Measurements from ENCODE around the gene CBFA2T3.
"Not testable (repeated sequence)": the region's sequence is repeated elsewhere in the genome, so short reads cannot be mapped to it uniquely, and the experiment has no call there.

Gene CBFA2T3

DNA sequence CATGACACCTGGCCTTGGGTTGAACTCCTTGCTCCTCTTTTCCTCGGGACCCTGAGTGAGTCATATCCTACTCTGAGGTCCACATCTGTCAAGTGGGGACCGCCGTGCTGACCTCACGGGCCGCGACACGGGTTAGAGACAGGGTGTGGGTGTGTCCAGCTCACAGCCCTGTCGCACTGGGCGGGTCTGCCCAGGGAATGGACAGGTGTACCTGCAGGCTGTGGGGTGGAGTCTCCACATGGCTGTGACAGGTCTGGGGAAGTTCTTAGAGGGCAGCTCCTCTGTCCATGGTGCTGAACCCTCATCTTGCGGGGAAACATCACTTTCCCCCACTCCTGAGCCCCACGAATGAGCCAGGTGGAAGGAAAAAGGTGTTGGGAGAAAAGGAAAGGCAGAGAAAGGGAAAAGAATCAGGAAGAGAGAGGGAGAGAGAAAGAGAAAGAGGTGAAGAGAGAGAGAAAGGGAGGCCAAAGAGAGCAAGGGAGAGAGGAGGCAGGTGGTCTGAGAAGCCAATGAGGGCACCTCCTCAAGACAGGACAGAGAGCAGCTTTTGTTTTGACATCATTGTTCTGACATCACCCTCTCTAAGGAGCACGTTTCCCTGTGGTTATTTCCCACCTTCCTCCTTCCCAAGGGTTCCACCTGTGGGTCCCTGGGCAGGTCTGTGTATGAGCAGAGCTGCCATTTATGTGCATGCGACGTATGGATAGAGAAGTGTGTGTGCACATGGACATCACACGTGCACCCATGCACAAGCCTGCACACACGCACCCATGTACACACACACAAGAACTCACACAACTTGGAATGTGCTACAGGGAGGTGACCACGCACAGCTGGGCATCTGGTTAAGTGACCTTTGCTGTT lies 32.6 kb upstream of the CBFA2T3 start:
- no peak overlapping the region for H3K27ac ChIP-seq (ENCODE audit: low read depth, low read length)
- no peaks in the 10 kb centered on the region for H3K36me3 ChIP-seq (ENCODE audit: control insufficient read depth, insufficient read depth, low read length)
- H3K4me3 ChIP-seq (ENCODE audit: low read length): no peak overlapping the region
- no peaks in the 10 kb centered on the region for H3K4me1 ChIP-seq (ENCODE audit: control insufficient read depth, insufficient read depth, low read length)
- peaks cover 12% of the 10 kb centered on the region for H3K27me3 ChIP-seq (ENCODE audit: control insufficient read depth, insufficient read depth, low read length)
- H3K9ac ChIP-seq (ENCODE audit: low read length): no peak overlapping the region

DNA sequence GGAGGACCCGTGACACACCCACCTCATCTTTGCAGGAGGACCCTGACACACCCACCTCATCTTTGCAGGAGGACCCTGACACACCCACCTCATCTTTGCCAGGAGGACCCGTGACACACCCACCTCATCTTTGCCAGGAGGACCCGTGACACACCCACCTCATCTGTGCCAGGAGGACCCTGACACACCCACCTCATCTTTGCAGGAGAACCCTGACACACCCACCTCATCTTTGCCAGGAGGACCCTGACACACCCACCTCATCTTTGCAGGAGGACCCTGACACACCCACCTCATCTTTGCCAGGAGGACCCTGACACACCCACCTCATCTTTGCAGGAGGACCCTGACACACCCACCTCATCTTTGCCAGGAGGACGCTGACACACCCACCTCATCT lies 31.8 kb upstream of the CBFA2T3 start:
- peaks cover 10% of the 10 kb centered on the region for H3K27me3 ChIP-seq (ENCODE audit: control insufficient read depth, insufficient read depth, low read length)
- H3K27ac ChIP-seq (ENCODE audit: low read depth, low read length); H3K36me3 ChIP-seq (ENCODE audit: control insufficient read depth, insufficient read depth, low read length); H3K4me3 ChIP-seq (ENCODE audit: low read length); H3K4me1 ChIP-seq (ENCODE audit: control insufficient read depth, insufficient read depth, low read length); H3K9ac ChIP-seq (ENCODE audit: low read length): not testable (repeated sequence)

DNA sequence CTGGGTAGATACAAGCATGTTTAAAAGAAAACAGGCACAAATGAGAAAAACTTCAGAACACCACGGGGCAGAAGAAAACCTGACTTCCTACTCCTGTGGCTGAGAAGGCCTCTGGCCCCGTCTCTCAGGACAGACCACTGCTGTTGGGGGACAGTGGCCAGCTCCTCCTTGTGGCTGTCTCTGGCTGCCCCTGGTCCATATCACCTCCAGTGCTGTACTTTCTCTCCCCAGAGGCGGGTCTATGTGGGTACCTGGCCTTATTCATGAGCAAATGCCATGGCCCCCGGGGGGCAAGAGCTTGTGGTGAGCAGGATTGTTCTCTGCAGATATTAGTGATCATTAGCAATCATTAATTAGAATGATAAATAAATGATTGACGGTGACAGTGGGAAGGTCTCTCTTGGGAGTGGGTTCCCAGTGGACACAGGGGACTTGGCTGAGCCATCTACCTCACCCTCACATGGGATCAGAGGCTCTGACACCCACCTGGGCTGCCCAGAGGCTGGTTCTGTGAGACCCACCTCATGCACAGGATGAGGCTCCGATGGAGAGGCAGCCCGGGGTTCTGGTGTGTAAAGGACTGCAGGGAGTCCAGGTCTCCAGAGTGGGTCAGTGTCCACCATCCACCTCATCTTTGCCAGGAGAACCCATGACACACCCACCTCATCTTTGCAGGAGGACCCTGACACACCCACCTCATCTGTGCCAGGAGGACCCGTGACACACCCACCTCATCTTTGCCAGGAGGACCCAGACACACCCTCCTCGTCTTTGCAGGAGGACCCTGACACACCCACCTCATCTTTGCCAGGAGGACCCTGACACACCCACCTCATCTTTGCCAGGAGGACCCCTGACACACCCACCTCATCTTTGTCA lies 30.6 kb upstream of the CBFA2T3 start:
- no peak overlapping the region for H3K9ac ChIP-seq (ENCODE audit: low read length)
- no peaks in the 10 kb centered on the region for H3K36me3 ChIP-seq (ENCODE audit: control insufficient read depth, insufficient read depth, low read length)
- no peaks in the 10 kb centered on the region for H3K4me1 ChIP-seq (ENCODE audit: control insufficient read depth, insufficient read depth, low read length)
- no peak overlapping the region for H3K4me3 ChIP-seq (ENCODE audit: low read length)
- peaks cover 3% of the 10 kb centered on the region for H3K27me3 ChIP-seq (ENCODE audit: control insufficient read depth, insufficient read depth, low read length)
- H3K27ac ChIP-seq (ENCODE audit: low read depth, low read length): no peak overlapping the region

DNA sequence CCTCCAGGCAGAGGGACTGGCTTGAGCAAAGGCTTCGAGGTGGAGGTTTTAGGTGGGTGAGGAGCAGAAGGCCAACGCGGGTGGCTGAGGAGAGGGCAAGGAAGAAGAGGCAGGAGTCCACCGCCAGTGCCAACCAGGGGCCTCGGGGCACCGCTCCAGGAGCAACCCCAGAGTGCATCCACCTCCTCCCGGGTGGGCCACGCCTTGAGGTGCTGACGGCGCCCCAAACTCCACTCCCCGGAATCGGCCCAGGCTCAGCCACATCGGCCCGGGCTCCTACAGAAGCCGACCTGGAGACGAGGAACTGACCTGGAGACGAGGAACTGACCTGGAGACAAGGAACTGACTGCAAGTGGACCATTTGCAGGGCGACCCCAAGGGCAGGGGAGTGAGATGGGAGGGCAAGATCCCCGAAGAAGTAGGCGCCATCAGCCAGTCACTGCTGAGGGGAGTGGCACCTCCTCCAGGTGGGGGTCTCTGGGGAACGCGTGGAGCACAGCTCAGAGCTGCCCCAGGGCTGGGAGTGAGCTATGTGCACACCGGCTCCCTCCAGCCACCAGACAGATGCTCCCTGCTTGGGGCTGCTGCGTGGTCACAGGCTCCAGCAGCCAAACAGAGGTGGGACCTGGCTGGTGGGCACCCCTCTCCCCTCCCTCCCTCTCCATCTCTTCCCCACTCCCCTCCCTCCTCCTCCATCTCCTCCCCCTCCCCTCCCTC lies 29.2 kb upstream of the CBFA2T3 start:
- H3K27me3 ChIP-seq (ENCODE audit: control insufficient read depth, insufficient read depth, low read length): peaks cover 3% of the 10 kb centered on the region

DNA sequence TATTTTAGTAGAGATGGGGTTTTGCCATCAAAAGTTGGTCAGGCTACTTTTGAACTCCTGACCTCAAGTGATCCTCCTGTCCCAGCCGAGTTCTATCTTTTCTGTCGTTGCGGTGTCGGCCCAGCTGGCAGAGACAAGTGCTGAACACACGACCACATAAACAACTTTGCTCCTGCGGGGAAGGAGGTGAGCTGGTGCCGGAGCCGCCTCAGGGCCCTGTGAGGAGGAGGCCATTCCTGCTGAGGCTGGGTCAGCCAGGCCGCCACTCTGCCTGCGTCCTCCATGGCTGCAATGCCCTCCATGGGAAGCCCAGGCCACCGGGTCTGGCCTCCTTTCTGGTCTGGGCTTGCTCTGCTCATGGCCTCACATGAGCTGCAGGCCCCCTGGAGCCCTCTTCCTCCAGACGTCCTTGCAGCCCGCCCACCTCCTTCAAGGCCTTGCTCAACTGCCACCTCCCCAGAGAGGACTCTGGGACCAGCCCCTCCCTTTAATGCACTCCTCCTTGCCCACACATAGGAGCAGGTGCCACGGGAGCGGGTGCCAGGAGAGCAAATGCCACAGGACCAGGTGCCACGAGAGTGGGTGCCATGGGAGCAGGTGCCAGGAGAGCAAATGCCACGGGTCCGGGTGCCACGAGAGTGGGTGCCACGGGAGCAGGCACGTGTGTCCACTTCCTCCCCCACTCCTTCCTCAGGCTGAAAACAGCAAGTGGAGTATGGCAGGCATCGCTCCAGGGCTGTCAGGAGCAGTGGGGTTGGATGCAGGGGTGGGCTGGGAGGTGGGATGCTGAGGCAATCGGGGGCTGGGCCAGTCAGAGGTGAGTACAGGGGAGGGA lies 28.4 kb upstream of the CBFA2T3 start:
- H3K4me3 ChIP-seq (ENCODE audit: low read length): no peak overlapping the region
- peaks cover 11% of the 10 kb centered on the region for H3K27me3 ChIP-seq (ENCODE audit: control insufficient read depth, insufficient read depth, low read length)
- H3K4me1 ChIP-seq (ENCODE audit: control insufficient read depth, insufficient read depth, low read length): no peaks in the 10 kb centered on the region
- H3K27ac ChIP-seq (ENCODE audit: low read depth, low read length): no peak overlapping the region
- no peaks in the 10 kb centered on the region for H3K36me3 ChIP-seq (ENCODE audit: control insufficient read depth, insufficient read depth, low read length)
- H3K9ac ChIP-seq (ENCODE audit: low read length): no peak overlapping the region

More for the DNA sequence above, 29.2 kb upstream of the CBFA2T3 start:
- H3K36me3 ChIP-seq (ENCODE audit: control insufficient read depth, insufficient read depth, low read length): no peaks in the 10 kb centered on the region
- H3K27ac ChIP-seq (ENCODE audit: low read depth, low read length): no peak overlapping the region
- H3K4me3 ChIP-seq (ENCODE audit: low read length): no peak overlapping the region
- no peaks in the 10 kb centered on the region for H3K4me1 ChIP-seq (ENCODE audit: control insufficient read depth, insufficient read depth, low read length)
- H3K9ac ChIP-seq (ENCODE audit: low read length): no peak overlapping the region

DNA sequence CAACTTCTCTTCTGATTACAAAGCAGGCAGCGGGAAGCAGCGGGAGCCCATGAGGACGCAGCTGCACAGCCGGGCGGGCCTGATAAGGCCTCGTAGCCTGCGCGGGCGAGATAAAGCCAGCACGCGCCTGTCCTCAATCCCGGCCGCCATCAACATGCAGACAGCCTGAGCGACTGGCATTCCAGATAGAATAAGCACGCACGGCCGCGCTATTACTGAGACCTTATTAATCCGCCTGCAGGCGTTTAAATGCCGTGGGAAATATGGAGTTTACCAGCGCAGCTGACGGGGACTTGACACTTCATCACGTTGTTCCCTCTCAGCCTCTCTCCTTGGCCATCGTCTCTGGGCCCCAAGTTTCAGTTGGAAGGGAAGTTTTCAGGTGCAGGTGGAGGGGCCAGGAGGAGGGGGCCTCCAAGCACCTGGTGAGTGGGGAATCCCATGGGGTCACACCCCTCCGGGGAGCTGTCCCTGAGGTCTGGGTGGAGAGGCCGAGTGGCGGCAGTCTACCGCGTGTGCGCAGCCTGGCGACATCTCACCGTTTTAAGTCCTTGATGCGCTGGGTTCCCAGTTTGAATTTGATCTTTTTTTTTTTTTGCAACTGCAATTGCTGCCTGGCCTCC lies 27.3 kb upstream of the CBFA2T3 start:
- Histone ChIP-seq H3K4me3 (ENCODE audit: low read length) (no peak overlapping the region), H3K9ac (ENCODE audit: low read length) (no peak overlapping the region), H3K27ac (ENCODE audit: low read depth, low read length) (no peak overlapping the region), H3K36me3 (ENCODE audit: control insufficient read depth, insufficient read depth, low read length) (no peaks in the 10 kb centered on the region), H3K4me1 (ENCODE audit: control insufficient read depth, insufficient read depth, low read length) (no peaks in the 10 kb centered on the region), H3K27me3 (ENCODE audit: control insufficient read depth, insufficient read depth, low read length) (peaks cover 16% of the 10 kb centered on the region)

DNA sequence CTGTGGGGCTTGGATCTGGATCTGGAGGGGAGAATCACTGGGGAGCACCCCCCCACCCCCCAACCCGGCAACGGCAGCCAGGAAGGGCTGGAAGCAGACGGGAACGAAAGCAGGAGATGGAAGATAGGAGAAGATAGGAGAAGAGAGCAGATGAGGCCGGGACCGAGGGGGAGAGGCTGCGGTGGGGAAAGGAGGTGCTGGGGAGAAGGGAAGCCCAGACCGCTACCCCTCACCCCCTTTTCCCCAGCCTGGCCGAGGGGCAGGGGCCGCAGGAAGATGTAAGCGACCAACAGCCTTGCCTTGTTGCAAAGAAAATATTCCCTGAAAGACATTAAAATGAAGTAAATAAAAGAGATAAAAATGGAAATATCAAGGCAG lies 26.8 kb upstream of the CBFA2T3 start:
- Histone ChIP-seq H3K36me3 (ENCODE audit: control insufficient read depth, insufficient read depth, low read length) (no peaks in the 10 kb centered on the region), H3K27ac (ENCODE audit: low read depth, low read length) (no peak overlapping the region), H3K27me3 (ENCODE audit: control insufficient read depth, insufficient read depth, low read length) (peaks cover 16% of the 10 kb centered on the region), H3K4me1 (ENCODE audit: control insufficient read depth, insufficient read depth, low read length) (no peaks in the 10 kb centered on the region), H3K4me3 (ENCODE audit: low read length) (no peak overlapping the region), H3K9ac (ENCODE audit: low read length) (no peak overlapping the region)

DNA sequence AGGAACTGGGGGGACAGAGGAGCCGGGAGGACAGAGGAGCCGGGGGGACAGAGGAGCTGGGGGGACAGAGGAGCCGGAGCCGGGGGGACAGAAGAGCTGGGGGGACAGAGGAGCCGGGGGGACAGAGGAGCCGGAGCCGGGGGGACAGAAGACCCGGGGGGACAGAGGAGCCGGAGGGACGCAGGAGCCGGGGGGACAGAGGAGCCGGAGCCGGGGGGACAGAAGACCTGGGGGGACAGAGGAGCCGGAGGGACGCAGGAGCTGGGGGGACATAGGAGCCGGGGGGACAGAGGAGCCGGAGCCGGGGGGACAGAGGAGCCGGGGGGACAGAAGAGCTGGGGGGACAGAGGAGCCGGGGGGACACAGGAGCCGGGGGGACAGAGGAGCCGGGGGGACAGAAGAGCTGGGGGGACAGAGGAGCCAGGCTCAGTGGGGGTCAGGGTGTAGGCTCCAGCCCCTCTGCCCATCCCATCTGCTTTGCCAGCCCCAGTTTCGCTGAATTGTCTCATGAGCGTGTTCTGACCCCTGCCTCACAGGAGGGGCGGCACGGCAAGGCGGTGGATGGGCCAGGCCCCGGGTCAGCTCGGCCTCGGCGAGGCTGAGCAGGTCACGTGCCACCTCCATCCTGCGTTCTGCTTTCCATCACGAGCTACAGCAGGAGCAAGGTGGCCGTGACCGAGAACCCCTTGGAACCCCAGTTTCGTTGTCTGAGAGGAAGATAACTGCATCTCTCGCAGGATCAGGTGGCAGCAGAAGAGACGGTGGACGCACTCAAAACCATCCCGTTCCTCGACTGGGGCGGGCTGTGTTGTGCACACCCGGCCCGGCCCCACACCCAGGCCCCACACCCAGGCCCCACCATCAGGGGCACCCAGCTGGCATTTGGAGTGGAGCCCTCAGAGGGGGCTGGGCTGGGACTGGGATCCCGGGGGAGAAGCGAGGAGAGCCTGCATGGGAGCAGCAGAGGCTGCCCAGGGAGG lies 26.1 kb upstream of the CBFA2T3 start:
- Histone ChIP-seq H3K36me3 (ENCODE audit: control insufficient read depth, insufficient read depth, low read length) (no peaks in the 10 kb centered on the region), H3K4me3 (ENCODE audit: low read length) (no peak overlapping the region), H3K27me3 (ENCODE audit: control insufficient read depth, insufficient read depth, low read length) (peaks cover 16% of the 10 kb centered on the region), H3K9ac (ENCODE audit: low read length) (no peak overlapping the region), H3K27ac (ENCODE audit: low read depth, low read length) (no peak overlapping the region), H3K4me1 (ENCODE audit: control insufficient read depth, insufficient read depth, low read length) (no peaks in the 10 kb centered on the region)

DNA sequence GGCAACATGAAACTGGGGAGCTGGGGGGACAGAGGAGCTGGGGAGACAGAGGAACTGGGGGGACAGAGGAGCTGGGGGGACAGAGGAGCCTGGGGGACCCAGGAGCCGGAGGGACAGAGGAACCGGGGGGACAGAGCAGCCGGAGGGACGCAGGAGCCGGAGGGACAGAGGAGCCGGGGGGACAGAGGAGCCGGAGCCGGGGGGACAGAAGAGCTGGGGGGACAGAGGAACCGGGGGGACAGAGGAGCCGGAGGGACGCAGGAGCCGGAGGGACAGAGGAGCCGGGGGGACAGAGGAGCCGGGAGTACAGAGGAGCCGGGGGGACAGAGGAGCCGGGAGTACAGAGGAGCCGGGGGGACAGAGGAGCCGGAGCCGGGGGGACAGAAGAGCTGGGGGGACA lies 25.1 kb upstream of the CBFA2T3 start:
- peaks cover 16% of the 10 kb centered on the region for H3K27me3 ChIP-seq (ENCODE audit: control insufficient read depth, insufficient read depth, low read length)
- H3K4me1 ChIP-seq (ENCODE audit: control insufficient read depth, insufficient read depth, low read length); H3K36me3 ChIP-seq (ENCODE audit: control insufficient read depth, insufficient read depth, low read length); H3K27ac ChIP-seq (ENCODE audit: low read depth, low read length); H3K9ac ChIP-seq (ENCODE audit: low read length); H3K4me3 ChIP-seq (ENCODE audit: low read length): not testable (repeated sequence)

DNA sequence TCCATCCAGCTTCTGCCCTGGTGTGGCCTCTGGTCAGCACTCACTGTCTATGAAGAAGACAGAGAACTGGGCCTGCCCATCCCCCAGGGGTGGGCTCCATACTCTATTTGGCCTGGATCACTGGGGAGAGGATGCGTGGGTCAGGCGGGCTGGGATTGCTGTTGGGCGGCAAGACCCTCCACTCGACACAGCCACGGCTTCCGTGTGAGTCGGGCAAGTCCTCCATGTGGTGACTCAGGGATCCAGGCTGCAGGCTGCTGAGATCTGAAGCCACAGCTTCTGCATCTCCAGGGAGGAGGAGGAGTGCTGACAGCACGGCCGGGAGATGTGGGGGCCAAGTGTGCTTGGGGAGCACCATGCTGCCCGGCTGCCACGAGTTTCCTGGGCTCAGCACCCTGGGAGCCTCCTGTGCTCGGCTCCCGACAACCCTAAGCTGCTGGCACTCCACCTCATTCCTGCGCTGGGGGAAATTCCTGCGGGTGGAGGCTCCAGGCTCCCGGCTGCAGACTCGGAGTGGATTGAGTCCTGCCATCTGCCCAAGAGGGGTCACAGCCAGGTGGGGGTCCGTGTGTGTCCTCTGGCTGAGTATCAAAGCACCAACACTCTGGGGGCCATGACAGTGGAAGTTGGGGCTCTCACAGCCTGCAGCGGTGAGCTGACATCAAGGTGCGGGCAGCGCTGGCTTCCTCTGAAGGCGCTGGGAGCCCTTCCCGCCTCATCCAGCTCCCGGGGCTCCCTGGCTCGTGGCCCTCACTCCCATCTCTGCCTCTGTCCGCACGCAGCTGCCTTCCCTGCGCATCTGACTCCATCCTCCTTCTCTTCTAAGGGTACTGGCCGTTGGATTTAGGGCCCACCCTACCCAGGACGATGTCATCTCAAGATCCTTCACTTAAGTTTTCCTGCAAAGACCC lies 24.4 kb upstream of the CBFA2T3 start:
- peaks cover 16% of the 10 kb centered on the region for H3K27me3 ChIP-seq (ENCODE audit: control insufficient read depth, insufficient read depth, low read length)
- H3K4me3 ChIP-seq (ENCODE audit: low read length): no peak overlapping the region
- no peaks in the 10 kb centered on the region for H3K36me3 ChIP-seq (ENCODE audit: control insufficient read depth, insufficient read depth, low read length)

More for the DNA sequence above, 24.4 kb upstream of the CBFA2T3 start:
- Histone ChIP-seq H3K27ac (ENCODE audit: low read depth, low read length) (no peak overlapping the region), H3K9ac (ENCODE audit: low read length) (no peak overlapping the region), H3K4me1 (ENCODE audit: control insufficient read depth, insufficient read depth, low read length) (no peaks in the 10 kb centered on the region)

Data from rectal smooth muscle tissue (tissue), 1 donor.